NCI-H446 treated with DMSO at 0.1 percent for 48 hours (cell line): ENCODE data around the gene ARSG.

Source experiments
- DNase-seq: peaks from one replicate; lab custom pipeline; 2025; lab: John Stamatoyannopoulos, UW

Gene ARSG

GRCh38 chr17:68452724-68453290 lies 161.5 kb downstream of the ARSG start:
- DNase-seq, result no peak

- no peak for DNase-seq
Measured at GRCh38 chr17:68453991-68454665, 162.8 kb downstream of the ARSG start.

GRCh38 chr17:68455901-68456338 lies 164.6 kb downstream of the ARSG start:
- no peak for DNase-seq

GRCh38 chr17:68456339-68457167 lies 165.3 kb downstream of the ARSG start:
- no peak for DNase-seq

- DNase-seq, result no peak
Measured at GRCh38 chr17:68457168-68457538, 165.9 kb downstream of the ARSG start, which contains the start of gene WIPI1. WIPI1 (minus strand) TSS chr17:68457496; CDS start chr17:68457421, 75 bp downstream.

- DNase-seq, result peak; percentile 85
Measured at GRCh38 chr17:68457539-68458259, 166.4 kb downstream of the ARSG start.

GRCh38 chr17:68458260-68459036 lies 167.2 kb downstream of the ARSG start:
- no peak for DNase-seq

- no peak for DNase-seq
Measured at GRCh38 chr17:68459037-68459639, 167.8 kb downstream of the ARSG start.

- DNase-seq, result no peak
Measured at GRCh38 chr17:68460146-68460545, 168.9 kb downstream of the ARSG start.

GRCh38 chr17:68460715-68461114 lies 169.4 kb downstream of the ARSG start:
- no peak for DNase-seq

GRCh38 chr17:68461122-68461539 lies 169.8 kb downstream of the ARSG start:
- DNase-seq, result no peak

GRCh38 chr17:68461589-68461988 lies 170.3 kb downstream of the ARSG start:
- DNase-seq, result no peak

- DNase-seq, result peak; percentile 45
Measured at GRCh38 chr17:68462381-68463210, 171.3 kb downstream of the ARSG start.

- DNase-seq, result no peak
Measured at GRCh38 chr17:68463211-68464019, 172.1 kb downstream of the ARSG start.

- DNase-seq, result no peak
Measured at GRCh38 chr17:68468334-68468733, 177.0 kb downstream of the ARSG start.

GRCh38 chr17:68468788-68469187 lies 177.5 kb downstream of the ARSG start:
- no peak for DNase-seq
